Activated CD4-positive, alpha-beta T cell treated with anti-CD3 and anti-CD28 coated beads, Interleukin-2, amount 10 ng/mL, durations not matched to agents 24 days and 14 days (primary cell): ENCODE results near the gene LHX8. TPM values are rescaled to one million over a fixed set of nuclear protein-coding genes. Genes with fewer than 3 reads are reported as not detected.

Source experiments
- DNase-seq: peaks from one replicate; pipeline ENCODE4 v3.0.0; 2022
- H3K27ac Mint-ChIP-seq: one replicate; pipeline ENCODE4 v1.8.0; 2022; ENCODE audit warnings: mild to moderate bottlenecking, mixed read lengths
- H3K27me3 Mint-ChIP-seq: one replicate; pipeline ENCODE4 v1.8.0; 2022; ENCODE audit warnings: mixed read lengths
- H3K36me3 Mint-ChIP-seq: one replicate; pipeline ENCODE4 v1.8.0; 2022; ENCODE audit warnings: low read depth, mild to moderate bottlenecking, mixed read lengths
- H3K4me1 Mint-ChIP-seq: one replicate; pipeline ENCODE4 v1.8.0; 2021; ENCODE audit warnings: mixed read lengths
- H3K4me3 Mint-ChIP-seq: one replicate; pipeline ENCODE4 v1.8.0; 2022; ENCODE audit warnings: mild to moderate bottlenecking, moderate library complexity, mixed read lengths
- H3K9me3 Mint-ChIP-seq: one replicate; pipeline ENCODE4 v1.8.0; 2021; ENCODE audit warnings: mixed read lengths
- intact Hi-C: fragments of 100-400 bp; cut with micrococcal nuclease; formaldehyde crosslinking; loops from one replicate; pipeline ENCODE4 v1.15.1; 2023
- total RNA-seq: library from RNA; stranded (reverse); gene quantifications from 2 replicates; pipeline ENCODE4 v1.2.3, GENCODE V29; 2022

LHX8 gene
- total RNA-seq, 1 donor from 2014 or later, result not detected

DNA sequence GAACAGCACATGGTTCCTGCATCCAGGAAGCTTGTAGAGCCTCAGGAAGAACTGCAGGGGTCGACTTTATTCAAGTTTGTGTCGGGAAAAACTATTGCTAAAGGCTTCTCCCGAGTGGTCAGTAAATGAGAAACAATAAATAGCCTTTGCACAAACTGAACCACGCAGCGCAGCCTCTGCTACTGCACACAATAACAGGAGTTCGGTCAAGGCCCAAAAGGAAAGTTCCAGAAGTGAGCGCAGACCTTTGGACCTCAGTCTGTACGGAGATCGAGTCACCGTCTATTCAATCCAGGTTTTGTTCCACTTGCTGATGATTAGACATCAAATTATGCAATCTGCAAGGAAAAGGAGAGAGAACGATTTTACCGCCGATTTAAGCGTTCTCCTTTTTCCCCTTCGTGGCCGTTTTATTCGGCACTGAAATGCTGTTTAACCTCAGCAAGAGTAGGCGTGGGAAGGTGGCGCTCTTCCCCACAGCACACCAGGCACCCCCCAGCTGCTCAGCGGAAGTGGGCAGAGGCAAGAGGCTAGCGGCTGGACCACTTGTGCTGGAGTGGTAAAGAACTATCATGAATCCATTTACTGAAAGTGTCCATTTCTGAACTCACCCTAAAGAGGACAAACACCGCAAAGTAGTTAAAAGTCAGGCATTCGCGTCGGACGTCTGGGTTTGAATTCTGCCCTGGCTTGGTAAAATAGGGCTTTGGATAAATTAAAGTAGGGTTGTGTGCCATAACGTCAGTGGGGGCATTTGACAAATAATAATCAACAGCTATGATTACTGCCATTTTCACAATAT, 6.1 kb upstream of the LHX8 start:
- no peaks in the 10 kb centered on the region for H3K4me1 Mint-ChIP-seq
- H3K4me3 Mint-ChIP-seq, result no peak overlapping the region
- no peak for DNase-seq
- peaks cover 75% of the 10 kb centered on the region for H3K27me3 Mint-ChIP-seq
- peaks cover 2% of the 10 kb centered on the region for H3K36me3 Mint-ChIP-seq
- H3K27ac Mint-ChIP-seq, result no peak overlapping the region
- H3K9me3 Mint-ChIP-seq, result peaks cover 33% of the 10 kb centered on the region
- intact Hi-C loops, result no loop called here

DNA sequence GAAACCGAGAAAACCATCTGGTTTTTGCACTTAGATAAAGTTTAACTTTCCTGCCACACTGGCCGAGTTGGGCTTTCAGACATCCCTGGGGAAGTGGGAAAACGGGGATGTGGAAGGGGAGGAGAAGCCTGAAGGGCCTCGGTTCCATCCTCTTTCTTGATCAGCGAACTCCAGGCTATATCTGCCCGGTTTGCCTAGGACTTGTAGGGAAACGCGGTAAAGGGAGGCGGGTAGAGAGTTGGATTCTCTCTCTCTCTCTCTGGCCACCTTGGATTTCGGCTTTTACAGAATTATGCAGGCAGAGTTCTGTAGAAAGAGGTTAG, 4.6 kb upstream of the LHX8 start:
- Mint-ChIP-seq H3K4me3 (no peak overlapping the region), H3K9me3 (peaks cover 36% of the 10 kb centered on the region), H3K36me3 (peaks cover 2% of the 10 kb centered on the region), H3K27me3 (peaks cover 88% of the 10 kb centered on the region), H3K27ac (no peak overlapping the region), H3K4me1 (peaks cover 3% of the 10 kb centered on the region)
- DNase-seq, result no peak
- intact Hi-C loops, result no loop called here

- Mint-ChIP-seq H3K27ac (no peak overlapping the region), H3K4me3 (no peak overlapping the region), H3K36me3 (peaks cover 2% of the 10 kb centered on the region), H3K9me3 (peaks cover 36% of the 10 kb centered on the region), H3K4me1 (peaks cover 7% of the 10 kb centered on the region), H3K27me3 (peaks cover 89% of the 10 kb centered on the region)
- DNase-seq, result no peak
- intact Hi-C loops, result loop anchor here (10.0 kb wide), 2 partner anchors 355 to 485 kb away; partner anchors contain the start of gene SLC44A5
Observed at GRCh38 chr1:75129983-75130789, 4.0 kb upstream of the LHX8 start.

DNA sequence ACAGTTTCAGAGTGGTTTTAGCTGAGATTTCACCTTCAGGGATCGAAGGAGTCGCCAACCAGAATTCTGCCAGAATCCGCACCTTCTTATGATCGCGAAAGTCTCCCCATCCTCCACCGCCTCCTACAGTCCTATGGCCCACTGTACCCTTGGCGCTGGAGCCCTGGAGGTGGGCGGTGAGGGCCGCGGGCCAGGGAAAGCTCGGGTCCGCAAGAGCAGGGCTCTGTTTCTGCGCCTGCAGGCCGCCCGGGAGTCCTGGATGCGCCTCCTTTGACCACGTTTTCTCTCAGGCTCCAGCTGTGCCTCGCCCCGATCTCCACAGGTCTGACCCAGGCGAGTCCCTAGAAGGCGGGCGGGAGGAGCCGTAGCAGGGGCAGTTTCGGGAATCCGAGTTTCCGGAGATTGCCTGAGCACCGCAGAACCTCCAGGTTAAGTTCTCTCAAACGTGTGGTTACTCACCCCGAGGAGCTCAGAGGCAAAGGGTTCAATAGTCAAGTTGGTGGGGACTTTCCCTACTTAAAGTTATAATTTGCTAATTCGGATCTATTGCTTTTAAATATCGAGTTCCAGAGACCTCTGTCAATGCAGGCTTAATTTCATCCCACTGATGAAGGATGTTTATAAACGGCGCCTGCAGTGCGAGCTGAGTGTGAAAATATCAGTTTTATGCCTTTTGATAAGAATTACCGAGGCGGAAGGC, 3.2 kb upstream of the LHX8 start:
- Mint-ChIP-seq H3K4me1 (peaks cover 9% of the 10 kb centered on the region), H3K27me3 (peaks cover 91% of the 10 kb centered on the region), H3K36me3 (peaks cover 2% of the 10 kb centered on the region), H3K27ac (peak overlapping the region; percentile 34), H3K4me3 (no peak overlapping the region), H3K9me3 (peaks cover 33% of the 10 kb centered on the region)
- no peak for DNase-seq
- intact Hi-C loops, result loop anchor here (10.0 kb wide), 2 partner anchors 356 to 484 kb away; partner anchors contain the start of gene SLC44A5

- Mint-ChIP-seq H3K27me3 (peaks cover 93% of the 10 kb centered on the region), H3K36me3 (peaks cover 2% of the 10 kb centered on the region), H3K4me1 (peaks cover 9% of the 10 kb centered on the region), H3K27ac (no peak overlapping the region), H3K9me3 (peaks cover 33% of the 10 kb centered on the region), H3K4me3 (no peak overlapping the region)
- intact Hi-C loops, result loop anchor here (10.0 kb wide), 2 partner anchors 357 to 483 kb away; partner anchors contain the start of gene SLC44A5
- DNase-seq, result no peak
Observed at GRCh38 chr1:75131565-75132241, 2.5 kb upstream of the LHX8 start.

DNA sequence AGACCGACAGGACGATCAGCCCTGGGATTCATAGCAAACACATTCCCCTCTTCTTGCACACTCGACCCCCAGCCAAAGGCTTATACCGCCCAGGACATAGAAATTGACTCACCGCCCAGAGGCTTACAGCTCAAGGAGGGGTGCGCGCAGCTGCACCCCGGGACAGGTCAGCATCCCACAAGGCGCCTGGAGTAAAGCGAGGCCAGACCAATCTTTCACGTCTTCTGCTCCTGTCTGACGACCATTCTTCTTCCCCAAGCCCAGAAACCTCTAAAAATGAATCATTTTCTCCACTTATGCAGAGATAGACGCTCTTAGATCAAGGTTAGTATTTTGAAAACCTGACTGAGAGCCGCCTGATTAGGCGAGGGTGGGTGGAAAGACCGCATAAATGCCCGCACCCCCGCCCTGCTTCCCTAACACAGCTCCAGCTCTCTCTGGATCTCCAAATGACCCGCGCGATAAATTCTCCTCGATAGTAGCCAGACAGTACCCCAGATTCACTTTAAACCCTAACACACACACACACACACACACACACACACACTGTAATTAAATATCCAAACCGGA, 1.9 kb upstream of the LHX8 start:
- DNase-seq, result no peak
- Mint-ChIP-seq H3K4me1 (peaks cover 9% of the 10 kb centered on the region), H3K27me3 (peaks cover 90% of the 10 kb centered on the region), H3K27ac (peak overlapping the region; percentile 63), H3K36me3 (peaks cover 2% of the 10 kb centered on the region), H3K4me3 (no peak overlapping the region), H3K9me3 (peaks cover 30% of the 10 kb centered on the region)
- intact Hi-C loops, result loop anchor here (10.0 kb wide), 2 partner anchors 358 to 482 kb away; partner anchors contain the start of gene SLC44A5

DNA sequence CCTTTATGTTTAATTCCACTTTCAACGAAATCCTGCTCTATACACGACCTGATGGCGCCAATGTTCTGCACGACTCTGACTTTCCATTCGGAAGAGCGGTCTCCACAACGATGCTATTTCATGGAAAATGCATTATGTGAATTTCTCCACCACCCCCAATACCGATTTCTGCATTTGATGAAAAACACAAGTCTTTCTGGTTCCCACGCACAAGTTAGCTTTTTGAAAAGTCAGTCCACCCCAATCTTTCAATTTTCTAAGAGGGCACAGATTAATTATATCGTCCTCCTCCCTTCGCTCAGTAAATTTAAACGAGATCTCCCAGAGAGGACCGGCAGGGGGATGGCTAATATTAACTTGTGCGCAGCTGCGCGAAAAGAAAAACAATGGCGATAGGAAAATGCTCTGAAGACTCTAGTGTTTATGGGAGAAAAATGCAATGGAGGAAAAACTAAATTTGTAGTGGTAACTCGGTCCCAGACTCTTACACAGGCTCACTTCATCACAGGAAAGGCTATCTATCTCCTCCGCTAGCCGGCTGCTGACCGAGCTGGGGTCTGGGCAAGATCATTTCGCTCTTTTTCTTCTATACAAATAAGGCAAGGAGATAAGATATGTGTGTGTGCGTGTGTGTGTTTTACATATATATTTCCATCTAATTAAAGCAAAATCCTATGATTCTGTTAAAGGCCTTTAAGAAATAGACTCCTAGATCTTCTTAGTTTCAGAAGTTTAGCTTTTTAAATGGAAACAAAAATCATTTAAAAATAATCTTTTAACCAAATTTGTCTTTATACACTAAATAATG, 1.2 kb upstream of the LHX8 start:
- H3K27me3 Mint-ChIP-seq, result peaks cover 89% of the 10 kb centered on the region
- peak overlapping the region; percentile 63 for H3K27ac Mint-ChIP-seq
- peaks cover 2% of the 10 kb centered on the region for H3K36me3 Mint-ChIP-seq
- DNase-seq, result no peak
- intact Hi-C loops, result loop anchor here (10.0 kb wide), 2 partner anchors 358 to 482 kb away; partner anchors contain the start of gene SLC44A5
- H3K9me3 Mint-ChIP-seq, result peaks cover 28% of the 10 kb centered on the region
- no peak overlapping the region for H3K4me3 Mint-ChIP-seq
- H3K4me1 Mint-ChIP-seq, result peaks cover 9% of the 10 kb centered on the region

DNA sequence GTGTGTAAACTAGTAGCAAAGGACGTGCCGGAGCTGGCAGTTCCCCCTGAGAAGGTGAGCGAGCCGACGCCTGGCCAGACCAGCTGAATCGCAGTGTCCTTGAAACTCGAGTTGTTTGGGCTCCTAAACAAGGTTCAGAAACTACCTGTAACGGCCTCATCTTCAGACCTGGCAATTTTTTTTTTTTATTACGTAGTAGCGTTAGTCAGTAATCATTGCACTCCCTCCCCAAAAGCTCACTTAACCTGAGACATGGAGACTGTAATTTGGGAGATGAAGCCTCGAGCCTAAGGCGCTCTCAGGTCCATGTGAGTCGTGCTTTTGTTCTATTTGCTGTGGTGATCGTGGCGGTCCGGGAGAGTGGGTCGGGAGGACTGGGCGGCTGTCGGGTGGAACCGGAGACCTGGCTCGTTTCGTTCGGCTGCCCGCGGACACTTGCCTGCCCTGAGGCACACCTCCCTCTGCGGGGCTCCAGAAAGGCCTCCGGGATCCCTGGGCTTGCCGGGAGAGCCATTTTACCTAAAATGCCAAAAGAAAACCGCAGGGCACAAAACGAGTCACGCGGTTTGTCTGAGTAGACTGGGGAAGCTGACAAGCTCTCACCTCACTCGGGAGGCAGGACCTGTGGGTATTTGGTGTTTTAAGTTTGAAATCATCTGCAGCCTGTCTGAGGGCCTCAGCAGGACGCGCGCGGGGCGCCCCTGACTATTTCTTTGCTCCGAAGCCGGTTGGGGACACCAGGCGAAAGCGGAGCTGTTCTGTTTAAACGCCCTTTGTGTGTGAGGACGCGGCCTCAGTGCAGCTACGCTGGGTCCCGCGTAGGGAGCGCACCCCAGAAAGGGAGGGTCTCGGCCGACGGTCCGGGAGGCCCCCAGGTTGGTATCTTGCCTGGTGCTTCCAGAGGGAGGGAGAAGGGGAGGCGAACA, 722 bp downstream of the LHX8 start:
- H3K27ac Mint-ChIP-seq, result peak overlapping the region; percentile 38
- peaks cover 9% of the 10 kb centered on the region for H3K4me1 Mint-ChIP-seq
- intact Hi-C loops, result loop anchor here (10.0 kb wide), 2 partner anchors 360 to 480 kb away; partner anchors contain the start of gene SLC44A5
- peaks cover 2% of the 10 kb centered on the region for H3K36me3 Mint-ChIP-seq
- peak overlapping the region; percentile 81 for H3K4me3 Mint-ChIP-seq
- H3K27me3 Mint-ChIP-seq, result peaks cover 82% of the 10 kb centered on the region
- H3K9me3 Mint-ChIP-seq, result peaks cover 22% of the 10 kb centered on the region
- DNase-seq, result peak; percentile 65

DNA sequence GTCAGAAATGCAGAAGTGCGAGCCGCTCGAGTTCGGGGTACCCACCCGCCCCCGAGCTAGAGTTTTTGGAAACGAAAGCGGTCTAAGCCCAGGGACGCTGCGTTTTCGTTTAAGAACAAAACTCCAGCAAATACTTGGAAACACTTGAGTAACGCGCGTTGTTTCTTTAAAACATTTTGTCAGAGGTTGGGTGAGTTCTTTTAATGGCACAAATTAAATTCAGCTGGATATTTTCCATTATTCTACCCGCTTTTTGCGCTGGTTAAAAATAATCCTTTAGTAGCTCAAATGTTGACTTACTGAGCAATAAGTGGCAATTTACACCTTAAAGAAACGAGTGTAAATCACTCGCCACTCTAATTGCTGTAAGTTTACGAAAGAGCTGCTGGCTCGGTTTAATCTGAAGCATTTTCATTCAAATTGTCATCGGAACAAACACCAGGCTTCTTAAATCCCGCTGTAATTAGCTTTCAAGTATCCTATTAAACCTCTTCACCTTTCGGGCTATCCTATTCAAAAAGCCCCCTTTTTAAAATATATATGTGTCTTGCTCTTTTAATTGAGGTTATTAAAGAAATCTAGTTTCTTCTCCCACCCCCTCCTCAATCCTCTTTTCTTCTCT, 1.5 kb downstream of the LHX8 start:
- Mint-ChIP-seq H3K4me1 (peaks cover 9% of the 10 kb centered on the region), H3K27ac (no peak overlapping the region), H3K36me3 (peaks cover 2% of the 10 kb centered on the region), H3K27me3 (peaks cover 78% of the 10 kb centered on the region), H3K4me3 (peak overlapping the region; percentile 81), H3K9me3 (peaks cover 19% of the 10 kb centered on the region)
- intact Hi-C loops, result loop anchor here (10.0 kb wide), 2 partner anchors 361 to 479 kb away; partner anchors contain the start of gene SLC44A5
- no peak for DNase-seq

GRCh38 chr1:75136195-75136815, 2.1 kb downstream of the LHX8 start:
- H3K4me1 Mint-ChIP-seq, result peaks cover 9% of the 10 kb centered on the region
- H3K27me3 Mint-ChIP-seq, result peaks cover 73% of the 10 kb centered on the region
- no peak for DNase-seq
- peaks cover 17% of the 10 kb centered on the region for H3K9me3 Mint-ChIP-seq
- peaks cover under 1% of the 10 kb centered on the region for H3K36me3 Mint-ChIP-seq
- H3K4me3 Mint-ChIP-seq, result no peak overlapping the region
- H3K27ac Mint-ChIP-seq, result no peak overlapping the region
- intact Hi-C loops, result loop anchor here (10.0 kb wide), 2 partner anchors 362 to 478 kb away; partner anchors contain the start of gene SLC44A5
